A549 (cell line): ENCODE results near the gene C4orf33. TPM values are rescaled to one million over a fixed set of nuclear protein-coding genes. Genes with fewer than 3 reads are reported as not detected.

ENCODE experiments used
- ATAC-seq, 2 experiments: fragments of 200-7000 bp in 1 of 2; fragments of >200 bp in 1 of 2; cut with Nextera tagmentation in 1 of 2; cut with Tn5 transposase in 1 of 2; 3 replicates each; pipeline versions ENCODE4 v1.8.0 to v1.9.1; 2018 to 2020; ENCODE audit warnings: mild to moderate bottlenecking in 1 of 2, moderate library complexity in 1 of 2
- CTCF ChIA-PET: fragments of 300-600 bp; sonication (Branson Sonifier 250); formaldehyde crosslinking; extraction: SDS; loops from one replicate; lab custom pipeline; 2021; ENCODE audit warnings: antibody characterized with exemption, inconsistent platforms; lab: Yijun Ruan, JAX
- POLR2A ChIA-PET: fragments of 350-600 bp; formaldehyde crosslinking; extraction: SDS; loops from one replicate; lab custom pipeline; 2021; ENCODE audit warnings: antibody characterized with exemption, inconsistent platforms; lab: Yijun Ruan, JAX
- DNase-seq, 2 experiments: peaks; one replicate each; pipeline versions ENCODE4 v3.0.0 to v3.0.0-alpha.2; 2011 to 2016; ENCODE audit warnings: low read depth in 1 of 2, low spot score in 1 of 2
- FAIRE-seq: peaks from 2 replicates; lab custom pipeline; 2011; peaks lifted over from hg19 to GRCh38; lab: Jason Lieb, UNC
- H3K27ac ChIP-seq, 2 experiments: fragments of >200 bp; sonication (Bioruptor Twin); formaldehyde crosslinking; 3 replicates each; pipeline ENCODE4 v1.5.1; 2016 to 2017
- H3K4me1 ChIP-seq: fragments of >200 bp; sonication (Bioruptor Twin); formaldehyde crosslinking; 3 replicates; pipeline ENCODE4 v1.6.1; 2016
- H3K4me2 ChIP-seq: fragments of >200 bp; sonication (Bioruptor Twin); formaldehyde crosslinking; 3 replicates; pipeline ENCODE4 v1.6.1; 2016
- H3K4me3 ChIP-seq: fragments of >200 bp; sonication (Bioruptor Twin); formaldehyde crosslinking; 3 replicates; pipeline ENCODE4 v1.5.1; 2016
- H3K9me3 ChIP-seq: fragments of >200 bp; sonication (Bioruptor Twin); formaldehyde crosslinking; 3 replicates; pipeline ENCODE4 v1.6.1; 2016
- CBX2 ChIP-seq: fragments of 200-600 bp; sonication (generic); IDR thresholded peaks from 2 replicates; pipeline ENCODE4 v1.6.1; 2016; ENCODE audit warnings: low read depth, mild to moderate bottlenecking, borderline replicate concordance
- EHF ChIP-seq: fragments of 250-450 bp; sonication (Bioruptor Pico); IDR thresholded peaks from 2 replicates; pipeline ENCODE4 v1.5.0; 2020; ENCODE audit warnings: mild to moderate bottlenecking
- ESRRA ChIP-seq: fragments of 150-350 bp; IDR thresholded peaks from 2 replicates; pipeline ENCODE4 v1.6.1; 2014; ENCODE audit warnings: mild to moderate bottlenecking, low read length, borderline replicate concordance
- FOSB ChIP-seq: fragments of 250-450 bp; sonication (Bioruptor Pico); IDR thresholded peaks from 2 replicates; pipeline ENCODE4 v1.5.0; 2020; ENCODE audit warnings: mild to moderate bottlenecking, moderate library complexity
- GATA3 ChIP-seq: IDR thresholded peaks from 2 replicates; pipeline ENCODE4 v1.6.1; 2012; ENCODE audit warnings: borderline replicate concordance
- HOXB5 ChIP-seq: fragments of 250-450 bp; sonication (Bioruptor Pico); IDR thresholded peaks from 2 replicates; pipeline ENCODE4 v1.5.0; 2020; ENCODE audit warnings: mild to moderate bottlenecking, moderate library complexity
- MYC ChIP-seq: IDR thresholded peaks from 2 replicates; pipeline ENCODE4 v1.6.1; 2012; ENCODE audit warnings: mild to moderate bottlenecking, inconsistent platforms, low read length, improper control_type of control experiment, borderline replicate concordance
- PHF8 ChIP-seq: fragments of 200-600 bp; sonication (generic); IDR thresholded peaks from 2 replicates; pipeline ENCODE4 v1.6.1; 2016; ENCODE audit warnings: low read depth, mild to moderate bottlenecking, antibody characterized with exemption, moderate library complexity, borderline replicate concordance
- POLR2A ChIP-seq: IDR thresholded peaks from 2 replicates; pipeline ENCODE4 v1.6.1; 2012; ENCODE audit warnings: mild to moderate bottlenecking, low read length
- RAD21 ChIP-seq, 2 experiments: fragments of >200 bp in 1 of 2; sonication (Bioruptor Twin) in 1 of 2; formaldehyde crosslinking in 1 of 2; IDR thresholded peaks in 1 of 2; conservative IDR thresholded peaks in 1 of 2; 2 replicates in 1 of 2; 3 replicates in 1 of 2; pipeline ENCODE4 v1.6.1; 2012 to 2018; ENCODE audit warnings: inconsistent platforms in 1 of 2
- RARB ChIP-seq: fragments of 250-450 bp; sonication (Bioruptor Pico); IDR thresholded peaks from 2 replicates; pipeline ENCODE4 v1.8.0; 2021; ENCODE audit warnings: mild to moderate bottlenecking, moderate library complexity
- RNF2 ChIP-seq: fragments of 200-600 bp; sonication (generic); IDR thresholded peaks from 2 replicates; pipeline ENCODE4 v1.6.1; 2016; ENCODE audit warnings: low read depth, mild to moderate bottlenecking, antibody characterized with exemption, moderate library complexity, borderline replicate concordance
- SREBF2 ChIP-seq: fragments of 450-650 bp; IDR thresholded peaks from 2 replicates; pipeline ENCODE4 v1.6.1; 2014; ENCODE audit warnings: mild to moderate bottlenecking, moderate library complexity
- TFCP2L1 ChIP-seq: fragments of 250-450 bp; sonication (Bioruptor Pico); IDR thresholded peaks from 2 replicates; pipeline ENCODE4 v1.5.0; 2021; ENCODE audit warnings: mild to moderate bottlenecking
- TP53 ChIP-seq: fragments of 250-450 bp; sonication (Bioruptor Pico); IDR thresholded peaks from 2 replicates; pipeline ENCODE4 v1.5.0; 2021; ENCODE audit warnings: mild to moderate bottlenecking, moderate library complexity
- ZC3H11A ChIP-seq: fragments of 450-650 bp; IDR thresholded peaks from 2 replicates; pipeline ENCODE4 v1.6.1; 2014; ENCODE audit warnings: antibody characterized with exemption, mild to moderate bottlenecking
- ZFP36 ChIP-seq: fragments of 450-650 bp; IDR thresholded peaks from 2 replicates; pipeline ENCODE4 v1.6.1; 2014; ENCODE audit warnings: borderline replicate concordance; ENCODE audit not compliant: partially characterized antibody
- WGBS: methylation state at CpG from one replicate; pipeline ENCODE4 v1.1.6; 2017; ENCODE audit errors: missing lambda C conversion rate; 5-methylcytosine and 5-hydroxymethylcytosine counted together
- polyA plus RNA-seq, 4 experiments: library from polyadenylated mRNA; depleted of rRNA in 3 of 4; stranded (reverse); fragments of >200 nt; fragmentation: RNase III in 1 of 4; extraction: RNeasy Plus Mini Kit Qiagen cat#74134 plus additional on column Dnase treatment in 1 of 4; gene quantifications; 2 replicates in 3 of 4; 3 replicates in 1 of 4; pipeline ENCODE4 v1.2.3, GENCODE V29; 2011 to 2017
- TF ChIP-seq, protein P1 (sequence below): IDR thresholded peaks from 2 replicates; pipeline ENCODE4 v1.6.1; 2012
- TF ChIP-seq, protein P2 (sequence below): IDR thresholded peaks from 2 replicates; pipeline ENCODE4 v1.6.1; 2012; ENCODE audit warnings: low read depth, borderline replicate concordance
- TF ChIP-seq, protein P3 (sequence below): fragments of >200 bp; sonication (Bioruptor Twin); formaldehyde crosslinking; IDR thresholded peaks from 3 replicates; pipeline ENCODE4 v1.5.1; 2016
- TF ChIP-seq, protein P4 (sequence below): IDR thresholded peaks from 2 replicates; pipeline ENCODE4 v1.6.1; 2012
- TF ChIP-seq, protein P5 (sequence below): fragments of 200-600 bp; sonication (generic); IDR thresholded peaks from 2 replicates; pipeline ENCODE4 v1.6.1; 2016; ENCODE audit warnings: antibody characterized with exemption, mild to moderate bottlenecking, moderate library complexity

The C4orf33 gene
- polyA plus RNA-seq, 2 of the 4 experiments (the other 2 are of a cell fraction), result 8.6 to 18.8 TPM

DNA sequence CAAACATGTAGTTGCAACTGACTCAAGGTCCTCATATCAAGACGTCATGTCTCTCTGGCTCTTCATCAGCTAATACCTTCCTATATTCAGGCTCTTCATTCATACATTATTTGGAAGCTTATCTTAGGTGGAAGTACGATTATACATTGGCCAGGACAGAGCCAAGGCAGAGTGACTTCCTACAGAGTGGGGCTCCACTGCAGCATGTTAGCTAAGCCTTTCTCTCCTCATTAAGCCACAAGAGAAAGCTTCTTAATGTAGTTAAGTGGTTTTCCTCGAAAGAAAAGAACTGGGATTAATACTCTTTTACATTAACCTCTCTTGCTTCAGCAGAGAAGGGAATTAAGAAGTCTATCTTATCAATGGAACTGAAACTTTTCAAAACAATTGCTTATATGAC lies 15.0 kb downstream of the C4orf33 start:
- POLR2A ChIA-PET, result no interaction called here
- no peak for ATAC-seq

DNA sequence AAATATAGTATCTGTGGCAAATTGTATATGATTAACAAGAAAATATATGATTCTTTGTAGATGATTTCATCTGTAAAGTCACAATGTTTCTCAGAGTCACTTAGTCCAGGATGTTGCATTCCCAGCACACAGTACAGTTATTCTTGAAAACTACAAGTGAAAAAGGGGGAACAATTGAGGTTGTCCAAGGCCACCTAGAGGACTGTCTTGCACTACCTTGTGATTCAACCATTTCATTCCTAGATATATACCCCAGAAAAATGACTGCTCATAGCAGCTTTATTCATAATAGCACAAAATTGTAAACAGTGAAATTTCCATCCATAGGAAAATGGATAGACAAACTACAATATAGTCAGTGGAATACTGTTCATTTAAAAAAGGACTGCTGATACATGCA lies 16.0 kb downstream of the C4orf33 start:
- no peak for ATAC-seq
- no peak overlapping the region for H3K27ac ChIP-seq
- POLR2A ChIA-PET, result no interaction called here
- no peak for DNase-seq
- H3K9me3 ChIP-seq, result no peaks in the 10 kb centered on the region
- no peaks in the 10 kb centered on the region for H3K4me1 ChIP-seq
- TF ChIP-seq FOSB (CRISPR knock-in tag), result no peak
- TF ChIP-seq, protein P1, sequence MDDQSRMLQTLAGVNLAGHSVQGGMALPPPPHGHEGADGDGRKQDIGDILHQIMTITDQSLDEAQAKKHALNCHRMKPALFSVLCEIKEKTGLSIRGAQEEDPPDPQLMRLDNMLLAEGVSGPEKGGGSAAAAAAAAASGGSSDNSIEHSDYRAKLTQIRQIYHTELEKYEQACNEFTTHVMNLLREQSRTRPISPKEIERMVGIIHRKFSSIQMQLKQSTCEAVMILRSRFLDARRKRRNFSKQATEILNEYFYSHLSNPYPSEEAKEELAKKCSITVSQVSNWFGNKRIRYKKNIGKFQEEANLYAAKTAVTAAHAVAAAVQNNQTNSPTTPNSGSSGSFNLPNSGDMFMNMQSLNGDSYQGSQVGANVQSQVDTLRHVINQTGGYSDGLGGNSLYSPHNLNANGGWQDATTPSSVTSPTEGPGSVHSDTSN, result no peak
- no peak for TF ChIP-seq PHF8
- TF ChIP-seq TFCP2L1, result no peak
- TF ChIP-seq CBX2, result no peak
- TF ChIP-seq, protein P2, sequence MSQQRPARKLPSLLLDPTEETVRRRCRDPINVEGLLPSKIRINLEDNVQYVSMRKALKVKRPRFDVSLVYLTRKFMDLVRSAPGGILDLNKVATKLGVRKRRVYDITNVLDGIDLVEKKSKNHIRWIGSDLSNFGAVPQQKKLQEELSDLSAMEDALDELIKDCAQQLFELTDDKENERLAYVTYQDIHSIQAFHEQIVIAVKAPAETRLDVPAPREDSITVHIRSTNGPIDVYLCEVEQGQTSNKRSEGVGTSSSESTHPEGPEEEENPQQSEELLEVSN, result no peak
- no peak for TF ChIP-seq ESRRA
- TF ChIP-seq, all 56 proteins: peak for 0
- FAIRE-seq, result no peak
- Histone ChIP-seq H3K4me2 (no peak overlapping the region), H3K4me3 (no peak overlapping the region)
- CTCF ChIA-PET, result no interaction called here

More for the DNA sequence above, 15.0 kb downstream of the C4orf33 start:
- TF ChIP-seq, protein P3, sequence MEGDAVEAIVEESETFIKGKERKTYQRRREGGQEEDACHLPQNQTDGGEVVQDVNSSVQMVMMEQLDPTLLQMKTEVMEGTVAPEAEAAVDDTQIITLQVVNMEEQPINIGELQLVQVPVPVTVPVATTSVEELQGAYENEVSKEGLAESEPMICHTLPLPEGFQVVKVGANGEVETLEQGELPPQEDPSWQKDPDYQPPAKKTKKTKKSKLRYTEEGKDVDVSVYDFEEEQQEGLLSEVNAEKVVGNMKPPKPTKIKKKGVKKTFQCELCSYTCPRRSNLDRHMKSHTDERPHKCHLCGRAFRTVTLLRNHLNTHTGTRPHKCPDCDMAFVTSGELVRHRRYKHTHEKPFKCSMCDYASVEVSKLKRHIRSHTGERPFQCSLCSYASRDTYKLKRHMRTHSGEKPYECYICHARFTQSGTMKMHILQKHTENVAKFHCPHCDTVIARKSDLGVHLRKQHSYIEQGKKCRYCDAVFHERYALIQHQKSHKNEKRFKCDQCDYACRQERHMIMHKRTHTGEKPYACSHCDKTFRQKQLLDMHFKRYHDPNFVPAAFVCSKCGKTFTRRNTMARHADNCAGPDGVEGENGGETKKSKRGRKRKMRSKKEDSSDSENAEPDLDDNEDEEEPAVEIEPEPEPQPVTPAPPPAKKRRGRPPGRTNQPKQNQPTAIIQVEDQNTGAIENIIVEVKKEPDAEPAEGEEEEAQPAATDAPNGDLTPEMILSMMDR, result no peak
- TF ChIP-seq GATA3 (no peak), SREBF2 (no peak), ZFP36 (no peak), RNF2 (no peak), TP53 (CRISPR knock-in tag) (no peak), ZC3H11A (no peak), POLR2A (no peak), HOXB5 (CRISPR knock-in tag) (no peak), RARB (CRISPR knock-in tag) (no peak), RAD21 (conservative IDR thresholded peaks at IDR 0.05 in 1 of 2, IDR thresholded peaks at IDR 0.05 in 1 of 2) (no peak), MYC (no peak), EHF (CRISPR knock-in tag) (no peak)
- TF ChIP-seq, protein P4, sequence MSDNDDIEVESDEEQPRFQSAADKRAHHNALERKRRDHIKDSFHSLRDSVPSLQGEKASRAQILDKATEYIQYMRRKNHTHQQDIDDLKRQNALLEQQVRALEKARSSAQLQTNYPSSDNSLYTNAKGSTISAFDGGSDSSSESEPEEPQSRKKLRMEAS, result no peak
- TF ChIP-seq, protein P5, sequence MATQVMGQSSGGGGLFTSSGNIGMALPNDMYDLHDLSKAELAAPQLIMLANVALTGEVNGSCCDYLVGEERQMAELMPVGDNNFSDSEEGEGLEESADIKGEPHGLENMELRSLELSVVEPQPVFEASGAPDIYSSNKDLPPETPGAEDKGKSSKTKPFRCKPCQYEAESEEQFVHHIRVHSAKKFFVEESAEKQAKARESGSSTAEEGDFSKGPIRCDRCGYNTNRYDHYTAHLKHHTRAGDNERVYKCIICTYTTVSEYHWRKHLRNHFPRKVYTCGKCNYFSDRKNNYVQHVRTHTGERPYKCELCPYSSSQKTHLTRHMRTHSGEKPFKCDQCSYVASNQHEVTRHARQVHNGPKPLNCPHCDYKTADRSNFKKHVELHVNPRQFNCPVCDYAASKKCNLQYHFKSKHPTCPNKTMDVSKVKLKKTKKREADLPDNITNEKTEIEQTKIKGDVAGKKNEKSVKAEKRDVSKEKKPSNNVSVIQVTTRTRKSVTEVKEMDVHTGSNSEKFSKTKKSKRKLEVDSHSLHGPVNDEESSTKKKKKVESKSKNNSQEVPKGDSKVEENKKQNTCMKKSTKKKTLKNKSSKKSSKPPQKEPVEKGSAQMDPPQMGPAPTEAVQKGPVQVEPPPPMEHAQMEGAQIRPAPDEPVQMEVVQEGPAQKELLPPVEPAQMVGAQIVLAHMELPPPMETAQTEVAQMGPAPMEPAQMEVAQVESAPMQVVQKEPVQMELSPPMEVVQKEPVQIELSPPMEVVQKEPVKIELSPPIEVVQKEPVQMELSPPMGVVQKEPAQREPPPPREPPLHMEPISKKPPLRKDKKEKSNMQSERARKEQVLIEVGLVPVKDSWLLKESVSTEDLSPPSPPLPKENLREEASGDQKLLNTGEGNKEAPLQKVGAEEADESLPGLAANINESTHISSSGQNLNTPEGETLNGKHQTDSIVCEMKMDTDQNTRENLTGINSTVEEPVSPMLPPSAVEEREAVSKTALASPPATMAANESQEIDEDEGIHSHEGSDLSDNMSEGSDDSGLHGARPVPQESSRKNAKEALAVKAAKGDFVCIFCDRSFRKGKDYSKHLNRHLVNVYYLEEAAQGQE, result no peak
- TF ChIP-seq, all 56 proteins: peak for 0
- Histone ChIP-seq H3K4me1 (no peaks in the 10 kb centered on the region), H3K4me3 (no peak overlapping the region), H3K27ac (no peak overlapping the region), H3K4me2 (no peak overlapping the region), H3K9me3 (no peaks in the 10 kb centered on the region)
- CTCF ChIA-PET, result interaction anchor here (1.1 kb wide), 1 partner anchor 10 kb away, joined by 3 read pairs; no protein-coding TSS in a partner anchor
- FAIRE-seq (no peak), DNase-seq (no peak)
- 39% methylated on average over 3 of the region's 3 CpGs for WGBS
